ENCODE results near the gene PLXDC1. TPM values are rescaled to one million over a fixed set of nuclear protein-coding genes. Genes with fewer than 3 reads are reported as not detected.

PLXDC1 gene
- total RNA-seq, 3 donors from 2014 or later: 11.8 to 37.7 (median 23.1) TPM

DNA sequence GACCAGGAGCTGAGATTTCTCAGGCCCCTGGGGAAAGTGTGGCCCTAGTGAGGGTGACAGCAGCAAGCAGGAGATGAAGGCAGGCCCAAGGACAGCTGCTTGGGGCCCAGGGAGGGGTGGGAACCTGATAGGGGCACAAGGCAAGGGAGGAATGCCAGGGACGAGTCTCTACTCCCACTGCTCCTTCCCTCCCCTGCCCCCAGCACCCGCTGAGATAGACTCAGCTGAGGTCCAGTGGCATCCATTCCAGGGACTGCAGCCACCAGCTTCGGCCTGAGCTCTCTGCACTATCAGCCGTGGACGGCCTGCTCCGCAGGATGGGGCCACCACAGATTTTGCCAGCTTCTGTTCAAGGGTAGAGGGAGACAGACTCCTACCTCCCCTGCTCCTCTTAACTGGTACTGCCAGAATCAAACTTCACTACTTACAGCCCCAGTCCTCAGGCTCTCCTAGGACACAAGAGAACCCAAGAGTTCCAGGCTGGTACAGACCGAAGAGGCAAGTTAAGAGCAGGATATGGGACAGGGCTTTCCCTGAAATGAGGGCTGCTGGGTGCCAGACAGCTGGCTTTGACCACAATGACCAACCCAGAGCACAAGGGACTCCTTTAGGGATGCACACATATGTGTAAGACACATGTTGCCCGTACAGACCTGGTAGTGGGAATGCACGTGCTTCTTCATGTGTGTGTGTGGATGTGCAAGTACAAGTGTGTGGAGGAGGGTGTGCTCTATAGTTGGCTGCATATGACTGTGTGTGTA, 40.5 kb upstream of the PLXDC1 start:
- TF ChIP-seq POLR2A (IDR thresholded peaks at IDR 0.05) (no peak), POLR2AphosphoS5 (IDR thresholded peaks at IDR 0.05) (no peak), CTCF (IDR thresholded peaks at IDR 0.05) (no peak)
- no peak overlapping the region for H3K4me3 ChIP-seq
- intact Hi-C loops (cut with DNase I; ENCODE audit: low total_unique reads): no loop called here
- no peak for DNase-seq (ENCODE audit: low spot score in 2 of 2)
- H3K4me1 ChIP-seq: peaks cover 0 to 8% of the 10 kb centered on the region in 2 donors
- H3K27ac ChIP-seq: no peak overlapping the region
- no peaks in the 10 kb centered on the region for H3K36me3 ChIP-seq
- H3K9me3 ChIP-seq: no peaks in the 10 kb centered on the region
- H3K27me3 ChIP-seq: no peaks in the 10 kb centered on the region

GRCh38 chr17:39187152-39187830, 35.9 kb upstream of the PLXDC1 start:
- Histone ChIP-seq H3K27ac (no peak overlapping the region), H3K36me3 (peaks cover 8% of the 10 kb centered on the region), H3K4me1 (no peaks in the 10 kb centered on the region), H3K27me3 (no peaks in the 10 kb centered on the region), H3K4me3 (no peak overlapping the region), H3K9me3 (no peaks in the 10 kb centered on the region)
- no peak for DNase-seq (ENCODE audit: low spot score in 2 of 2)
- intact Hi-C loops (cut with DNase I; ENCODE audit: low total_unique reads): no loop called here
- TF ChIP-seq POLR2AphosphoS5 (IDR thresholded peaks at IDR 0.05): no peak
- TF ChIP-seq POLR2A (IDR thresholded peaks at IDR 0.05): no peak
- no peak for TF ChIP-seq CTCF (IDR thresholded peaks at IDR 0.05)

DNA sequence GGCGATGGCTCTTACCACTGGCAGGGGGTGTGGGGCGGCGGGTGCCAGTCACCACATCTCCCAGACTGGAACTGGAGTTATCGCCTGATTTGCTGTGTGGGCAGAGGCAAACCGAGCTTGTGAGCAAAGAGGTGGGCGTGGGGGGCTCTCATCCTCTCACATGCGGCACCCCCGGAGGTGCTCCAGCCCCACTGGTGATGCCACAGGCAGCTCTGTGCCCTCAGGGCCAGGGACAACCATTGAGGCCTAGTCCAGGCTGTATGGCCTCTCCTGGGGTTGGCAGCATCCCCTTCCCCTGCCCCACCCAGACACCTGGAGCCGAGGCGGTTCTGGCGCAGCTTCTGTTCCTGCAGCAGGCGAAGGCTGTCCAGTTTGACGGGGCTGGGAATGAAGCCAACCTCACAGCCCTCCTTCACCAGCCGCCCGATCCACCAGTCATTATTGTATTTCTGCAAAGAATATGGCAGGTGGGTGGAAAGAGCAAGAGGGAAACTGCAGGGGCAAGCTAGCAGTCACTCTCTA, 35.1 kb upstream of the PLXDC1 start:
- Histone ChIP-seq H3K27ac (no peak overlapping the region), H3K4me3 (no peak overlapping the region), H3K27me3 (no peaks in the 10 kb centered on the region), H3K4me1 (no peaks in the 10 kb centered on the region), H3K9me3 (no peaks in the 10 kb centered on the region), H3K36me3 (peaks cover 8% of the 10 kb centered on the region)
- intact Hi-C loops (cut with DNase I; ENCODE audit: low total_unique reads): no loop called here
- TF ChIP-seq POLR2AphosphoS5 (IDR thresholded peaks at IDR 0.05) (no peak), POLR2A (IDR thresholded peaks at IDR 0.05) (no peak), CTCF (IDR thresholded peaks at IDR 0.05) (no peak)
- no peak for DNase-seq (ENCODE audit: low spot score in 2 of 2)

- Histone ChIP-seq H3K4me3 (no peak overlapping the region), H3K27ac (no peak overlapping the region), H3K4me1 (no peaks in the 10 kb centered on the region), H3K27me3 (no peaks in the 10 kb centered on the region), H3K36me3 (peaks cover 8% of the 10 kb centered on the region), H3K9me3 (no peaks in the 10 kb centered on the region)
- TF ChIP-seq POLR2A (IDR thresholded peaks at IDR 0.05): no peak
- no peak for TF ChIP-seq CTCF (IDR thresholded peaks at IDR 0.05)
- no peak for TF ChIP-seq POLR2AphosphoS5 (IDR thresholded peaks at IDR 0.05)
- intact Hi-C loops (cut with DNase I; ENCODE audit: low total_unique reads): no loop called here
- DNase-seq (ENCODE audit: low spot score in 2 of 2): no peak
These were observed 32.3 kb upstream of the PLXDC1 start for GRCh38 chr17:39183720-39184119.

DNA sequence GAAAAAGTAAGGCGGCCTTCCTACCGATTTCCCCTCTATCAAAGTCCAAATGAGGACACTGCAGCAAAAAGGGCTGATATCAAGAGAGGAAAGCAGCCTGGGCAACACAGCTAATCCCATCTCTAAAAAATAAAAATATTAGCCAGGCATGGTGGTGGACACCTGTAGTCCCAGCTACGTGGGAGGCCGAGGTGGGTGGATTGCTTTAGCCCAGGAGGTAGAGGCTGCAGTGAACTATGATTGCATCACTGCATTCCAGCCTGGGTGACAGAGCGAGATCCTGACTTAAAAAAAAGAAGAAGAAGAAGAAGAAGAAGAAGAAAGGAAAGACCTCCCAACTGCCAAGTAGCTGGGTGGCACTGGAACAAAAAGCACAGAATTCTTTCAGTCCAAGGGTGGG, 31.6 kb upstream of the PLXDC1 start:
- no peak overlapping the region for H3K4me3 ChIP-seq
- no peaks in the 10 kb centered on the region for H3K9me3 ChIP-seq
- no peak overlapping the region for H3K27ac ChIP-seq
- DNase-seq (ENCODE audit: low spot score in 2 of 2): no peak
- no peak for TF ChIP-seq CTCF (IDR thresholded peaks at IDR 0.05)
- no peak for TF ChIP-seq POLR2A (IDR thresholded peaks at IDR 0.05)
- no peak for TF ChIP-seq POLR2AphosphoS5 (IDR thresholded peaks at IDR 0.05)
- peaks cover 8% of the 10 kb centered on the region for H3K36me3 ChIP-seq
- H3K4me1 ChIP-seq: no peaks in the 10 kb centered on the region
- no peaks in the 10 kb centered on the region for H3K27me3 ChIP-seq
- intact Hi-C loops (cut with DNase I; ENCODE audit: low total_unique reads): no loop called here
